Peyer's patch (tissue), 4 donors: ENCODE measurements around the gene FAIM2. TPM values are rescaled to one million over a fixed set of nuclear protein-coding genes. Genes with fewer than 3 reads are reported as not detected.
A peak's percentile ranks its signal among the peaks of the same experiment; 100 is the strongest.

ENCODE experiments used
- DNase-seq, 3 donors: peaks; one replicate each; pipeline ENCODE4 v3.0.0-alpha.2; 2017 to 2019
- H3K27ac ChIP-seq, 4 donors: fragments of 200-600 bp; sonication (generic); one replicate each; pipeline ENCODE4 v1.5.1; 2016 to 2019
- H3K27me3 ChIP-seq, 2 donors: fragments of 200-600 bp; sonication (generic); one replicate each; pipeline ENCODE4 v1.5.1; 2019
- H3K36me3 ChIP-seq, 3 donors: fragments of 200-600 bp; sonication (generic); one replicate each; pipeline ENCODE4 v1.5.1; 2016 to 2019
- H3K4me1 ChIP-seq, 4 donors: fragments of 200-600 bp; sonication (generic); one replicate each; pipeline ENCODE4 v1.5.1; 2016 to 2019
- H3K4me3 ChIP-seq, 4 donors: fragments of 200-600 bp; sonication (generic); 1 replicate in 3 of 4; 2 replicates in 1 of 4; pipeline ENCODE4 v1.5.1; 2016 to 2019; ENCODE audit warnings: mild to moderate bottlenecking in 1 of 4
- H3K9me3 ChIP-seq, 4 donors: fragments of 200-600 bp; sonication (generic); one replicate each; pipeline ENCODE4 v1.5.1; 2016 to 2019; ENCODE audit warnings: mild to moderate bottlenecking in 1 of 4
- CTCF ChIP-seq, 6 experiments: fragments of 450-650 bp in 4 of 6; fragments of 200-600 bp in 2 of 6; sonication (generic) in 1 of 6; IDR thresholded peaks; one replicate each; pipeline ENCODE4 v1.5.1; 2017 to 2019; ENCODE audit warnings: antibody characterized with exemption in 6 of 6, mild to moderate bottlenecking in 3 of 6, moderate library complexity in 1 of 6
- POLR2A ChIP-seq, 2 donors: fragments of 450-650 bp; IDR thresholded peaks; one replicate each; pipeline ENCODE4 v1.5.1; 2017; ENCODE audit warnings: antibody characterized with exemption in 2 of 2, mild to moderate bottlenecking in 2 of 2, moderate library complexity in 2 of 2
- total RNA-seq, 4 donors: library from RNA; depleted of rRNA; stranded (reverse); fragments of >200 nt; gene quantifications; one replicate each; pipeline ENCODE4 v1.1.0, GENCODE V29; 2016

FAIM2 gene
- total RNA-seq, 4 donors from 2014 or later, result 0.83 to 4.7 (median 2.9) TPM

GRCh38 chr12:49924628-49925246 is 21.0 kb upstream of the FAIM2 start:
- peak in 1 of 3 donors; percentile 7 for DNase-seq
- Histone ChIP-seq H3K9me3 (no peaks in the 10 kb centered on the region), H3K36me3 (no peaks in the 10 kb centered on the region), H3K27me3 (no peaks in the 10 kb centered on the region), H3K4me1 (no peaks in the 10 kb centered on the region), H3K4me3 (no peak overlapping the region), H3K27ac (no peak overlapping the region)
- TF ChIP-seq CTCF (IDR thresholded peaks at IDR 0.05), result no peak
- no peak for TF ChIP-seq POLR2A (IDR thresholded peaks at IDR 0.05)

DNA sequence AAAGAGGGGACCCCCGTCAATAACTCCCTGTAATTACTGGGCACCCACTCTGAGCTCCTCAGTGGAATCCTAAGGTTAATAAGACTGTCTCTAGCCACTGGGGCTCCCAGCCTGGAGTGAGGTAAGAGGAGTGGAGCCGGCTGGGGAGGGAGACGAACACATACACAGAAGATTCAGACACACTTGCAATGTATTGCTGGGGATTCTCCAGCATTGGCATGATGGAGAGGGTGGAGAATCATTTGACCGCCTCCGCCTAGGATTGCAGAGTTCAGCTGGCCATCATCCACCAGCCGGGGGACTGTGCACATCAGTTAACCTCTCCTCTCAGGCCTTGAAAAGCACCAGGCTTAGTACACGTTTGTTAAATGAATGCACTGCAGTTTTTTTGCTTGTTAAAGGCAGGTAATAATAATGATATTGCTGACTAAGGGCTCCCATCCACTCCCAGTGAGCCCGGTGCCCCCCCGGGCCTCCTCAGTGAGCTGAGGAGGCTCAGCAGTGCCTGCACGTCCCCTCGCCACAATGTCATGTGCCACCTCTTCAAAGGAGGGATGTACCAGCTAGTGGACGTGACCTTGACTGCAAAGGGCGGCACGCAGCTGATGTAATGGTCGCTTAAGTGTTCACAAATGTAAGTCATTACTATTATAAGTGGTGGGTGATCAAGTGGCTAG is 20.3 kb upstream of the FAIM2 start:
- TF ChIP-seq POLR2A (IDR thresholded peaks at IDR 0.05), result no peak
- no peak for TF ChIP-seq CTCF (IDR thresholded peaks at IDR 0.05)
- no peaks in the 10 kb centered on the region for H3K4me1 ChIP-seq

DNA sequence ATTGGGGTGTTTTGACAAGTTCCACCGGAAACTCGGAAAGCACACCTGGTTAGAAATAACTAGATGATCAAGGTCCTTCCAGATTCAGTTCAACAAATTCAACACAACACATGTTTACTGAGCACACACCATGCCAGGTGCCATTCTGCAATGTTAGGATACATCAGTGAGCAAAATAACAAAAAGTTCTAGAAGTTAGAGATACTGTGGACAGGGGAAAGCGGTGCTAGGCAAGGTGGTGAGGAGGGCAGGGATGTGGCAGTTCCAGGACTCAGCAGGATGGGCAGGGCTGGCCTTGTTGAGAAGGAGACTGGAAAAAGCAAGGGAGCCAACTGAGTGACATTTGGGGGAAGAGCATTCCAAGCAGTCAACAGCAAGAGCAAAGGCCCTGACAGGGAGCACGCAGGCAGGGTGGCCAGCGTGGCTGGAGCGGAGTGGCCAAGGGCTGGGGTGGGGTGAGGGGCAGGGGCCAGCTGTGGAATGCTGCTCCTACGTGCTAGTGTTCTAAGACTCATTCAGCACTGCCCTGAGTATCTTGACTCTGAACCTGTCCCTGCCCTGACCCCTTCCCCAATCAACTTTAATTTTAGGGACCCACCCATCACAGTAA is 19.4 kb upstream of the FAIM2 start:
- no peaks in the 10 kb centered on the region for H3K4me1 ChIP-seq
- no peaks in the 10 kb centered on the region for H3K27me3 ChIP-seq
- TF ChIP-seq CTCF (IDR thresholded peaks at IDR 0.05) (no peak), POLR2A (IDR thresholded peaks at IDR 0.05) (no peak)
- no peak for DNase-seq
- H3K4me3 ChIP-seq, result no peak overlapping the region
- peak overlapping the region in 1 of 4 donors; percentile 9 for H3K27ac ChIP-seq
- H3K9me3 ChIP-seq, result no peaks in the 10 kb centered on the region
- no peaks in the 10 kb centered on the region for H3K36me3 ChIP-seq

More for the DNA sequence above, 20.3 kb upstream of the FAIM2 start:
- no peaks in the 10 kb centered on the region for H3K36me3 ChIP-seq
- no peak overlapping the region for H3K4me3 ChIP-seq
- peak in 1 of 3 donors; percentile 29 for DNase-seq
- H3K27me3 ChIP-seq, result no peaks in the 10 kb centered on the region
- H3K9me3 ChIP-seq, result no peaks in the 10 kb centered on the region
- no peak overlapping the region for H3K27ac ChIP-seq

GRCh38 chr12:49922349-49923034 is 18.8 kb upstream of the FAIM2 start:
- no peak overlapping the region for H3K4me3 ChIP-seq
- DNase-seq, result peak in 1 of 3 donors; percentile 37
- no peak for TF ChIP-seq CTCF (IDR thresholded peaks at IDR 0.05)
- TF ChIP-seq POLR2A (IDR thresholded peaks at IDR 0.05), result no peak
- H3K27ac ChIP-seq, result no peak overlapping the region
- no peaks in the 10 kb centered on the region for H3K27me3 ChIP-seq
- H3K4me1 ChIP-seq, result no peaks in the 10 kb centered on the region
- H3K9me3 ChIP-seq, result no peaks in the 10 kb centered on the region
- no peaks in the 10 kb centered on the region for H3K36me3 ChIP-seq

GRCh38 chr12:49921936-49922335 is 18.2 kb upstream of the FAIM2 start:
- Histone ChIP-seq H3K27me3 (no peaks in the 10 kb centered on the region), H3K9me3 (no peaks in the 10 kb centered on the region), H3K27ac (no peak overlapping the region), H3K36me3 (no peaks in the 10 kb centered on the region), H3K4me3 (no peak overlapping the region), H3K4me1 (no peaks in the 10 kb centered on the region)
- DNase-seq, result peak in 1 of 3 donors; percentile 13
- no peak for TF ChIP-seq POLR2A (IDR thresholded peaks at IDR 0.05)
- TF ChIP-seq CTCF (IDR thresholded peaks at IDR 0.05), result no peak
